GM12873 (cell line): ENCODE measurements around the gene GUCA2A.

ENCODE experiments used
- TF ChIP-seq, protein P1 (sequence below): IDR thresholded peaks from 2 replicates; pipeline ENCODE4 v1.5.1; 2012; ENCODE audit warnings: low read depth, mild to moderate bottlenecking, moderate library complexity, low read length, control low read depth; ENCODE audit not compliant: insufficient read depth; ENCODE audit errors: missing control alignments

Gene GUCA2A

DNA sequence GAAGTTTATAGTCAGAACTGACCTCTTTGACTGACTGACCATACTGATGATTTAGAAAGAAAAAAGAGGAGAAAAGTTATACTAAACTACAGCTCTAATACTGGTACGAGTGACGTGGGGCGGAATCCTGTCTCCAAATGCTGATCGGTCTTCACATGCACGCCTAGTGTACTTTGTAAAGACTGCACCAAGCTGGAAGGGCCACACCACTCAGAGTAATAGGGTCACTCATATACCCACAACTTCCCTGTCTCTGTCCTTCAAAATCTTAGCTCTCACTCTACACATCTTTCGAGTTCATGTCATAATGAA, 19.4 kb upstream of the GUCA2A start:
- TF ChIP-seq, protein P1, sequence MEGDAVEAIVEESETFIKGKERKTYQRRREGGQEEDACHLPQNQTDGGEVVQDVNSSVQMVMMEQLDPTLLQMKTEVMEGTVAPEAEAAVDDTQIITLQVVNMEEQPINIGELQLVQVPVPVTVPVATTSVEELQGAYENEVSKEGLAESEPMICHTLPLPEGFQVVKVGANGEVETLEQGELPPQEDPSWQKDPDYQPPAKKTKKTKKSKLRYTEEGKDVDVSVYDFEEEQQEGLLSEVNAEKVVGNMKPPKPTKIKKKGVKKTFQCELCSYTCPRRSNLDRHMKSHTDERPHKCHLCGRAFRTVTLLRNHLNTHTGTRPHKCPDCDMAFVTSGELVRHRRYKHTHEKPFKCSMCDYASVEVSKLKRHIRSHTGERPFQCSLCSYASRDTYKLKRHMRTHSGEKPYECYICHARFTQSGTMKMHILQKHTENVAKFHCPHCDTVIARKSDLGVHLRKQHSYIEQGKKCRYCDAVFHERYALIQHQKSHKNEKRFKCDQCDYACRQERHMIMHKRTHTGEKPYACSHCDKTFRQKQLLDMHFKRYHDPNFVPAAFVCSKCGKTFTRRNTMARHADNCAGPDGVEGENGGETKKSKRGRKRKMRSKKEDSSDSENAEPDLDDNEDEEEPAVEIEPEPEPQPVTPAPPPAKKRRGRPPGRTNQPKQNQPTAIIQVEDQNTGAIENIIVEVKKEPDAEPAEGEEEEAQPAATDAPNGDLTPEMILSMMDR, result no peak

DNA sequence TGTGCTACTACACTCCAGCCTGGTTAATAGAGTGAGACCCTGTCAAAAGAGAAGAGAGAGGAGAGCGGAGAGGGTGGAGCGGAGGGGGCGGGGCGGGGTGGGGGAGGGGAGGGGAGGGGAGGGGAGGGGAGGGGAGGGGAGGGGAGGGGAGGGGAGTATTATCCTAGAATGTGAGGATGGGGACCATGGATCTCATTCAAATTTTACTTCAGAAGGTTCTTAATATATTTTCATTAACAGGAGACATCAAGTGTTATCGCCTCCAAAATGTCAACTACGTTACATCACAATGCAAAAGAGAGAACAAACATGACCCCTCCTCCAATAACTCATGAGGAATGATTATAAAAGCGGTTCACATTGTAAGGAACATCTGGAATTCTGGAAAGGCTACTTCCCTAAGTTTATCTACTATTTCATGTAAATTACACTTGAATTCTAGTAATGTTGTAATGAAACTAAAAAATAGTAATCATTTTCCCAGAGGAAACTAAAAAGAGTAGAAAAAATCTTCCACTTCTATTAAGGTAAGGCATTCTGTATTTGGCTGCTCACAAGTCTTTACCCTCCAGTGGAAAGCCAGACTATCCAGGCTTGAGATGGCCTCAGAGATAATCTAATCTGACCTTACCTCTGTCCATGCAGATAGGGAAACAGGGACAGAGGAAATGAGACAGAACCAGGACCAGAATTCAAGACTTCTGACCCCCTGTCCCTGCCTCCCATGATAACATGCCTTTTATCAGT, 18.8 kb upstream of the GUCA2A start:
- TF ChIP-seq, protein P1, result no peak

DNA sequence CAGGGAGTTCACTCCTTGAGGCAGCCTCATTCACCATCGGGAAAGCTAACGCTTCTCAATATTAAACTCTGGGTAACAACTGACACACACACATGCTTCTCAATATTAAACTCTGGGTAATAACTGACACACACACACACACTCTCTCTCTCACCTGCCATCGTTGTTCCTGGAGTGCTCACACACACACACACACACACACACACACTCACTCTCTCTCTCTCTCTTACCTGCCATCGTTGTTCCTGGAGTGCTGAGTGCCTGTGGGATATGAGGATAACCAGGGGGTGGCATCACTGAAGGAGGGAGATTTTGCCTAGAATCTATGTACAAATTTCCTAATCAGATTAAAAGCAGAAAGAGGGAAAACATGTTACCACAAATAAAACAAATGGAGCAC, 17.1 kb upstream of the GUCA2A start:
- TF ChIP-seq, protein P1, result no peak

DNA sequence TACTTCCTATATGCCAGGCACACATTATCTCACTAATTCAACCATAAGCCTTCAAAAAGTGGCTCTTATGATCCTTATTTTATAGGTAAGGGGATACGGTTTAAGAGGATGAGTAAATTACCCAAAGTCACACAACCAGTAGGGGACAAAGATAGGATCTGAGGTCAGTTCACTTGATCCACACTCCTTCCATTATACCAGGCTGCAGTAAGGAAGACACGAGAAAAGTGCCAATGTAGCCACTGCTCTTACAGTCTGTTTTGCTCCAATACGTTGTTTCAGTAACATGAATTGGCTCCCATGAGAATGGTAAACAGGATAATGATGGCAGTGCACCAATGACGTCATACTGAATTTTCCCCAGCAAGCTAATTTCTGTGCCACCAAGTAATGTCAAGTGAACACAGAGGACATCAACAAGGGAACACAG, 15.4 kb upstream of the GUCA2A start:
- TF ChIP-seq, protein P1, result no peak

DNA sequence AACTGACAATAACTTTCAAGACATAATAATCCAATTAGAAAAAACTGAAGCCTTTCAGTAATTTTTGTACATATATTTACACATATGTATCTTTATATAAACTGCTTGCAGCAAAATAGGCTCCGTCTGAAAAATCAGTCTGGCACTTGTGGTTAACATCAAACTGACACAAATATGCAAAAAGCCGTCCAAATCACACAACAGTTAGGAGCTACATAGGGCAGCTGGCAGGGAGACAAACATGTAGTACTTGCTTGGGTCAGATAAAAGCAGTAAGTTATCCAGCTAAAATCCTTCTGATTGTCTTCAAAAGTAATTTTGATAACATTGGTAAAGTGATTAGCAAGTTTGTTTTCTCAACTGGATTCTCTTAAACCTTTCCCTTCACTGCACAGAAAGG, 14.7 kb upstream of the GUCA2A start:
- TF ChIP-seq, protein P1, result no peak

DNA sequence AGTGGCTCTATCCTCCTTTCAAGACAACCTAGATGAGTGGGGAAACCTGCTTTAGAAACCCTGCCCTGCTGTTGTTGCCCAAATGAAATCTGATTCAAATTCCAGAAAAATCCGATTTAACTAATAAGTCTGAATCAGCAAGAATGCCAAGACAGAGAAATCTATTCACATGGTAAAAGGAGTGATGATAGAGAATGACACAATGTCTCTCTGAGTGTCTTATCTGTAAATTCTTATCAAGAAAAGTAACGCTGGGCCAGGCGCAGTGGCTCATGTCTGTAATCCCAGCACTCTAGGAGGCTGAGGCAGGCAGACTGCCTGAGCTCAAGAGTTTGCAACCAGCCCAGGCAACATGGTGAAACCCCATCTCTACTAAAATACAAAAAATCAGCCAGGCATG, 13.7 kb upstream of the GUCA2A start:
- TF ChIP-seq, protein P1, result no peak

DNA sequence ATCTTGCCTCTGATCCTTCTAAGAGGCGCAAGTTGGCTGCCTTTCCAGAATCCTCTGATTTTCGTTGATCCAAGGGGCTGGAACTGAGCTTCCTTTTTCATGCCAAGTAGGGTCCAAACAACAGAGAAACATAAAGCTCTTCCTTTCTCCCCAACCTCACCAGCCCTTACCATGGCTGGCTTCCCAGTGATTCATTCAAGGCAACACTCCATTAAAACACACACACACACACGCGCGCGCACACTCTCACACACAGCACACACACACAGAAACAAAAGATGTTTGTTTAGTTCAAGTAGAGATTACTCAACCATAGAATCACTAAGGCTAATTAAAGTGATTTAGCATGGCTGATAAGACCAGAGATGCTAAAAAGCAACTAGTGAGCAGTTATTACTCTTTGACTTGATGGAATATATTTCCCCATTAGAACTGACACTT, 13.0 kb upstream of the GUCA2A start:
- TF ChIP-seq, protein P1, result no peak
